ENCODE data around the gene FBL.

Gene FBL

GRCh38 chr19:39842693-39843435 lies 3.3 kb downstream of the FBL start:
- no peak overlapping the region for H2AFZ ChIP-seq (ENCODE audit: low read depth, low read length)
- H4K20me1 ChIP-seq (ENCODE audit: insufficient read depth, low read length) = peaks cover 52% of the 10 kb centered on the region
- no peaks in the 10 kb centered on the region for H3K27me3 ChIP-seq (ENCODE audit: low read depth, low read length)
- peaks cover 30% of the 10 kb centered on the region for H3K4me1 ChIP-seq (ENCODE audit: low read length)
- 0 out of 2 replicates have a peak overlapping the region, but pooled peaks have one; percentile 2 for H3K4me2 ChIP-seq (ENCODE audit: low read length)
- H3K36me3 ChIP-seq (replicated peaks; ENCODE audit: low read depth, low read length) = peaks cover 31% of the 10 kb centered on the region
- no peaks in the 10 kb centered on the region for H3K9me3 ChIP-seq (ENCODE audit: insufficient read depth, low read length)
- no peak overlapping the region for H3K4me3 ChIP-seq (ENCODE audit: low read length)
- H3K27ac ChIP-seq (ENCODE audit: low read length) = no peak overlapping the region
- H3K79me2 ChIP-seq (ENCODE audit: low read length) = peaks cover 85% of the 10 kb centered on the region
- H3K9ac ChIP-seq (ENCODE audit: low read length) = no peak overlapping the region
- TF ChIP-seq EZH2phosphoT487 (IDR thresholded peaks at IDR 0.05; ENCODE audit: low read depth) (no peak), CTCF (IDR thresholded peaks at IDR 0.05; ENCODE audit: low read depth, low read length) (no peak; the same call in 1 of the 2 replicates)

- Histone ChIP-seq H3K79me2 (ENCODE audit: low read length) (peaks cover 81% of the 10 kb centered on the region), H3K9ac (ENCODE audit: low read length) (no peak overlapping the region), H3K27me3 (ENCODE audit: low read depth, low read length) (no peaks in the 10 kb centered on the region), H4K20me1 (ENCODE audit: insufficient read depth, low read length) (peaks cover 52% of the 10 kb centered on the region), H3K36me3 (replicated peaks; ENCODE audit: low read depth, low read length) (peaks cover 47% of the 10 kb centered on the region), H3K4me3 (ENCODE audit: low read length) (no peak overlapping the region), H3K4me1 (ENCODE audit: low read length) (peaks cover 24% of the 10 kb centered on the region), H3K27ac (ENCODE audit: low read length) (no peak overlapping the region), H2AFZ (ENCODE audit: low read depth, low read length) (no peak overlapping the region), H3K4me2 (ENCODE audit: low read length) (no peak overlapping the region), H3K9me3 (ENCODE audit: insufficient read depth, low read length) (no peaks in the 10 kb centered on the region)
- TF ChIP-seq EZH2phosphoT487 (IDR thresholded peaks at IDR 0.05; ENCODE audit: low read depth) = no peak
- TF ChIP-seq CTCF (IDR thresholded peaks at IDR 0.05; ENCODE audit: low read depth, low read length) = no peak
These were observed 5.1 kb downstream of the FBL start for GRCh38 chr19:39841041-39841440.

- Histone ChIP-seq H3K9ac (ENCODE audit: low read length) (no peak overlapping the region), H3K9me3 (ENCODE audit: insufficient read depth, low read length) (no peaks in the 10 kb centered on the region), H3K4me3 (ENCODE audit: low read length) (no peak overlapping the region), H4K20me1 (ENCODE audit: insufficient read depth, low read length) (peaks cover 52% of the 10 kb centered on the region), H3K27ac (ENCODE audit: low read length) (no peak overlapping the region), H3K4me2 (ENCODE audit: low read length) (no peak overlapping the region), H3K36me3 (replicated peaks; ENCODE audit: low read depth, low read length) (peaks cover 52% of the 10 kb centered on the region), H3K4me1 (ENCODE audit: low read length) (peaks cover 24% of the 10 kb centered on the region), H3K27me3 (ENCODE audit: low read depth, low read length) (no peaks in the 10 kb centered on the region), H3K79me2 (ENCODE audit: low read length) (peaks cover 76% of the 10 kb centered on the region), H2AFZ (ENCODE audit: low read depth, low read length) (no peak overlapping the region)
- TF ChIP-seq EZH2phosphoT487 (IDR thresholded peaks at IDR 0.05; ENCODE audit: low read depth) = no peak
- TF ChIP-seq CTCF (IDR thresholded peaks at IDR 0.05; ENCODE audit: low read depth, low read length) = no peak
These were observed 5.7 kb downstream of the FBL start for GRCh38 chr19:39840492-39840891.

GRCh38 chr19:39839678-39840327 lies 6.4 kb downstream of the FBL start:
- H2AFZ ChIP-seq (ENCODE audit: low read depth, low read length) = no peak overlapping the region
- H3K27me3 ChIP-seq (ENCODE audit: low read depth, low read length) = no peaks in the 10 kb centered on the region
- H3K36me3 ChIP-seq (replicated peaks; ENCODE audit: low read depth, low read length) = peaks cover 55% of the 10 kb centered on the region
- no peak overlapping the region for H3K27ac ChIP-seq (ENCODE audit: low read length)
- peaks cover 69% of the 10 kb centered on the region for H3K79me2 ChIP-seq (ENCODE audit: low read length)
- no peak overlapping the region for H3K4me2 ChIP-seq (ENCODE audit: low read length)
- H4K20me1 ChIP-seq (ENCODE audit: insufficient read depth, low read length) = peaks cover 46% of the 10 kb centered on the region
- no peak for TF ChIP-seq CTCF (IDR thresholded peaks at IDR 0.05; ENCODE audit: low read depth, low read length)
- TF ChIP-seq EZH2phosphoT487 (IDR thresholded peaks at IDR 0.05; ENCODE audit: low read depth) = no peak
- H3K4me1 ChIP-seq (ENCODE audit: low read length) = peaks cover 22% of the 10 kb centered on the region
- H3K9me3 ChIP-seq (ENCODE audit: insufficient read depth, low read length) = no peaks in the 10 kb centered on the region
- H3K9ac ChIP-seq (ENCODE audit: low read length) = no peak overlapping the region
- H3K4me3 ChIP-seq (ENCODE audit: low read length) = no peak overlapping the region
